ENCODE measurements around the gene VPS36. TPM values are rescaled to one million over a fixed set of nuclear protein-coding genes. Genes with fewer than 3 reads are reported as not detected.

VPS36 gene
- total RNA-seq, 1 experiment from 2014 or later, result 29.2 TPM

DNA sequence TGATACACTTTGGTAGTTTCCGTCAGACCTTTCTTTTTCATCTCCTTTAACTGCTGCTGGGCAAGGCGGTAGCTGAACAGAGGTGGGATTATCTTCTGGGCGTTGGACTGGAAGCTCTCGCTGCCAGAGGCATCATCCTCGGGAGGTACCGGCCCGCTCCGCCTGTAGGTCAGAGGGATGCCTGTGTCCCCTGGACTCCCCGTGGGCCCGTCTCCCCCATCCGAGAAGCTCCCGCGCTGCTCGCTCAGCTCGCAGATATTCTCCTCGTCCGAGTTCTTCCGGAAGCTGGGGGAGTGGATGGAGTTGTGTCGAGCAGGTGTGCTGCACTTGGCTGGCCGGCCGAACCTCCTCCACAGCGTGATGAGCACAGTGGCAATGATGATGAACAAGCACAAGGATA is 72.1 kb downstream of the VPS36 start:
- Histone ChIP-seq H3K4ac (ENCODE audit: low read depth, low read length) (no peak overlapping the region), H3K23ac (ENCODE audit: insufficient read length, low read depth, low read length) (no peak overlapping the region), H3K27ac (ENCODE audit: insufficient read length, low read depth, low read length) (no peak overlapping the region), H2AK5ac (ENCODE audit: insufficient read length, low read length) (no peak overlapping the region), H3T11ph (ENCODE audit: low read length) (no peak overlapping the region), H2BK20ac (ENCODE audit: low read depth, low read length, poor library complexity, severe bottlenecking) (no peak overlapping the region), H3K23me2 (ENCODE audit: insufficient read length, low read depth, low read length, poor library complexity, severe bottlenecking) (no peaks in the 10 kb centered on the region), H4K5ac (ENCODE audit: insufficient read length, low read depth, low read length) (no peak overlapping the region), H4K91ac (ENCODE audit: insufficient read length, low read depth, low read length) (no peak overlapping the region), H3K56ac (ENCODE audit: insufficient read length, low read depth, low read length) (no peak overlapping the region), H2BK15ac (ENCODE audit: low read depth, low read length) (no peak overlapping the region), H2BK120ac (ENCODE audit: low read depth, low read length, poor library complexity, severe bottlenecking) (no peak overlapping the region), H2BK5ac (ENCODE audit: insufficient read length, low read length) (no peak overlapping the region), H4K8ac (replicated peaks; ENCODE audit: insufficient read length, low read depth, low read length) (no peak overlapping the region), H3K4me1 (ENCODE audit: insufficient read depth, low read length) (no peaks in the 10 kb centered on the region), H3K18ac (ENCODE audit: insufficient read length, low read depth, low read length) (no peak overlapping the region), H3K9ac (ENCODE audit: extremely low read depth, insufficient read length, low read length) (no peak overlapping the region), H3K4me2 (ENCODE audit: insufficient read depth, insufficient read length, low read length) (no peak overlapping the region), H3K14ac (ENCODE audit: insufficient read depth, low read length) (no peak overlapping the region), H4K20me1 (ENCODE audit: control insufficient read depth, insufficient read depth, insufficient read length) (no peaks in the 10 kb centered on the region), H3K9me3 (ENCODE audit: control insufficient read depth, low read depth, low read length) (no peaks in the 10 kb centered on the region), H3K79me2 (ENCODE audit: insufficient read depth, low read length) (no peaks in the 10 kb centered on the region), H3K27me3 (ENCODE audit: insufficient read depth, low read length) (no peaks in the 10 kb centered on the region), H2BK12ac (ENCODE audit: insufficient read length, low read depth, low read length) (no peak overlapping the region), H3K79me1 (ENCODE audit: insufficient read depth, low read depth, low read length, poor library complexity, severe bottlenecking) (no peaks in the 10 kb centered on the region), H2AFZ (ENCODE audit: low read length) (no peak overlapping the region)
- Mint-ChIP-seq H3K4me3 (no peak overlapping the region), H3K27me3 (ENCODE audit: low read depth) (no peaks in the 10 kb centered on the region), H3K9me3 (no peaks in the 10 kb centered on the region), H3K27ac (no peak overlapping the region), H3K36me3 (ENCODE audit: insufficient read depth in 1 of 3, low read depth in 3 of 3) (no peaks in the 10 kb centered on the region; a peak in 1 of 7 replicates), H3K4me1 (0 out of 4 replicates have a peak, but pooled peaks cover 0 to 2% of the 10 kb centered on the region in 2 experiments)
- DNase-seq, result no peak
- WGBS (ENCODE audit: extremely low coverage, insufficient read length, low lambda C conversion rate), result no CpG with 5 or more reads among the region's 22 CpGs
- TF ChIP-seq, protein P1, sequence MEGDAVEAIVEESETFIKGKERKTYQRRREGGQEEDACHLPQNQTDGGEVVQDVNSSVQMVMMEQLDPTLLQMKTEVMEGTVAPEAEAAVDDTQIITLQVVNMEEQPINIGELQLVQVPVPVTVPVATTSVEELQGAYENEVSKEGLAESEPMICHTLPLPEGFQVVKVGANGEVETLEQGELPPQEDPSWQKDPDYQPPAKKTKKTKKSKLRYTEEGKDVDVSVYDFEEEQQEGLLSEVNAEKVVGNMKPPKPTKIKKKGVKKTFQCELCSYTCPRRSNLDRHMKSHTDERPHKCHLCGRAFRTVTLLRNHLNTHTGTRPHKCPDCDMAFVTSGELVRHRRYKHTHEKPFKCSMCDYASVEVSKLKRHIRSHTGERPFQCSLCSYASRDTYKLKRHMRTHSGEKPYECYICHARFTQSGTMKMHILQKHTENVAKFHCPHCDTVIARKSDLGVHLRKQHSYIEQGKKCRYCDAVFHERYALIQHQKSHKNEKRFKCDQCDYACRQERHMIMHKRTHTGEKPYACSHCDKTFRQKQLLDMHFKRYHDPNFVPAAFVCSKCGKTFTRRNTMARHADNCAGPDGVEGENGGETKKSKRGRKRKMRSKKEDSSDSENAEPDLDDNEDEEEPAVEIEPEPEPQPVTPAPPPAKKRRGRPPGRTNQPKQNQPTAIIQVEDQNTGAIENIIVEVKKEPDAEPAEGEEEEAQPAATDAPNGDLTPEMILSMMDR (conservative IDR thresholded peaks at IDR 0.05), result no peak
